ENCODE measurements around the gene ADAP1.

DNA sequence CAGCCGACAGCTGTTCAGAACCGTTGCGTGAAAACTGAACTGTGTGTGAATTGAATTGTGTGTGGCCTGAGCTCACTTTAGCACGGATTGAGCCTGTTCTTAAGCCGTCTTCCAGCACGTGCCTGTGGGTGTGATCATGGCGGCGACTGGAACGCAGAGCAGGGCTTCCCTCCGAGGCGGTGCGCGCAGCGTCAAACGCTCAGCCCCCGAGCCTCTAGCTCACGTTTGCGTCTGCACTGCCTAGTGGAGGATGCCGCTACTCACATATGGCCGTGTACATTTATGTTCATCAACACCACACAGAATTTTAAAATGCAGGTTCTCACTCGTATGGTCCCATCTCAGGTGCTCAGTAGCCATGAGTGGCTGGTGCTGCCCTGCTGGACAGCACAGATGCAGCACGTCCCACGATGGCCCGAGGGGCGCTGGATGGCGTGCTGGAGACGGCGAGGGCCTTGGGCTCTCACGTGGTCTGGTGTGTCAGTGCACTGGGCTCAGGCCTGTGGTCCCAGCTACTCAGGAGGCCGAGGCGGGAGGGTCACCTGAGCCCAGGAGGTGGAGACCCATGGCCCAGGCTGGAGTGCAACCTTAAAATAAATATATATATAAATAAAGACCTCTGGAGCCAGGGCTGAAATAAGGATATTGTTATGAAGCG lies 100.2 kb downstream of the ADAP1 start:
- TF ChIP-seq, protein P1, sequence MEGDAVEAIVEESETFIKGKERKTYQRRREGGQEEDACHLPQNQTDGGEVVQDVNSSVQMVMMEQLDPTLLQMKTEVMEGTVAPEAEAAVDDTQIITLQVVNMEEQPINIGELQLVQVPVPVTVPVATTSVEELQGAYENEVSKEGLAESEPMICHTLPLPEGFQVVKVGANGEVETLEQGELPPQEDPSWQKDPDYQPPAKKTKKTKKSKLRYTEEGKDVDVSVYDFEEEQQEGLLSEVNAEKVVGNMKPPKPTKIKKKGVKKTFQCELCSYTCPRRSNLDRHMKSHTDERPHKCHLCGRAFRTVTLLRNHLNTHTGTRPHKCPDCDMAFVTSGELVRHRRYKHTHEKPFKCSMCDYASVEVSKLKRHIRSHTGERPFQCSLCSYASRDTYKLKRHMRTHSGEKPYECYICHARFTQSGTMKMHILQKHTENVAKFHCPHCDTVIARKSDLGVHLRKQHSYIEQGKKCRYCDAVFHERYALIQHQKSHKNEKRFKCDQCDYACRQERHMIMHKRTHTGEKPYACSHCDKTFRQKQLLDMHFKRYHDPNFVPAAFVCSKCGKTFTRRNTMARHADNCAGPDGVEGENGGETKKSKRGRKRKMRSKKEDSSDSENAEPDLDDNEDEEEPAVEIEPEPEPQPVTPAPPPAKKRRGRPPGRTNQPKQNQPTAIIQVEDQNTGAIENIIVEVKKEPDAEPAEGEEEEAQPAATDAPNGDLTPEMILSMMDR (IDR thresholded peaks at IDR 0.05): no peak
- TF ChIP-seq POLR2A (IDR thresholded peaks at IDR 0.05) (no peak), EP300 (IDR thresholded peaks at IDR 0.05; ENCODE audit: low read depth) (no peak)

Data from transverse colon (tissue), 3 donors.